ENCODE results near the gene KRT5.

The KRT5 gene

GRCh38 chr12:52542785-52543318 lies 22.7 kb upstream of the KRT5 start:
- H3K27ac ChIP-seq, result no peak overlapping the region
- TF ChIP-seq CTCF (conservative IDR thresholded peaks at IDR 0.05), result no peak

- TF ChIP-seq CTCF (conservative IDR thresholded peaks at IDR 0.05), result no peak
These were observed 22.0 kb upstream of the KRT5 start for GRCh38 chr12:52542157-52542556.

GRCh38 chr12:52541709-52542108 lies 21.5 kb upstream of the KRT5 start:
- no peak overlapping the region for H3K27ac ChIP-seq
- no peak for TF ChIP-seq CTCF (conservative IDR thresholded peaks at IDR 0.05)

More at GRCh38 chr12:52542157-52542556, 22.0 kb upstream of the KRT5 start:
- no peak overlapping the region for H3K27ac ChIP-seq

- H3K27ac ChIP-seq, result no peak overlapping the region
- TF ChIP-seq CTCF (conservative IDR thresholded peaks at IDR 0.05), result no peak
These were observed 20.3 kb upstream of the KRT5 start for GRCh38 chr12:52540531-52540930.

- TF ChIP-seq CTCF (conservative IDR thresholded peaks at IDR 0.05), result no peak
- peak overlapping the region; percentile 44; the same call in 1 of the 2 replicates for H3K27ac ChIP-seq
These were observed 19.6 kb upstream of the KRT5 start for GRCh38 chr12:52539821-52540173.

GRCh38 chr12:52539083-52539820 lies 19.1 kb upstream of the KRT5 start:
- H3K27ac ChIP-seq, result peak overlapping the region; percentile 44
- TF ChIP-seq CTCF (conservative IDR thresholded peaks at IDR 0.05), result no peak

GRCh38 chr12:52537101-52537500 lies 16.9 kb upstream of the KRT5 start:
- TF ChIP-seq CTCF (conservative IDR thresholded peaks at IDR 0.05), result no peak
- no peak overlapping the region for H3K27ac ChIP-seq

Data from VCaP (cell line).